Measurements from ENCODE around the gene CEP76.
"Not testable (repeated sequence)": the region's sequence is repeated elsewhere in the genome, so short reads cannot be mapped to it uniquely, and the experiment has no call there.

CEP76 gene

GRCh38 chr18:12640881-12641200 is 61.7 kb downstream of the CEP76 start:
- no peak for DNase-seq (ENCODE audit: low read depth in 2 of 2)

GRCh38 chr18:12639990-12640880 is 62.3 kb downstream of the CEP76 start:
- DNase-seq (ENCODE audit: low read depth in 2 of 2), result no peak

GRCh38 chr18:12638644-12639124 is 63.8 kb downstream of the CEP76 start:
- no peak for DNase-seq (ENCODE audit: low read depth in 2 of 2)

GRCh38 chr18:12637901-12638643 is 64.5 kb downstream of the CEP76 start:
- DNase-seq (ENCODE audit: low read depth in 2 of 2), result no peak

GRCh38 chr18:12637393-12637792 is 65.1 kb downstream of the CEP76 start:
- DNase-seq (ENCODE audit: low read depth in 2 of 2), result no peak

GRCh38 chr18:12631831-12632477 is 70.6 kb downstream of the CEP76 start:
- DNase-seq (ENCODE audit: low read depth in 2 of 2), result no peak

- DNase-seq (ENCODE audit: low read depth in 2 of 2), result no peak
These were observed 72.4 kb downstream of the CEP76 start for GRCh38 chr18:12630136-12630535.

GRCh38 chr18:12628706-12629702 is 73.5 kb downstream of the CEP76 start:
- DNase-seq (ENCODE audit: low read depth in 2 of 2), result no peak

GRCh38 chr18:12627199-12627598 is 75.3 kb downstream of the CEP76 start:
- DNase-seq (ENCODE audit: low read depth in 2 of 2), result not testable (repeated sequence)

- DNase-seq (ENCODE audit: low read depth in 2 of 2), result no peak
These were observed 77.3 kb downstream of the CEP76 start for GRCh38 chr18:12625241-12625640.
